Gastroesophageal sphincter (tissue), 4 donors: ENCODE results near the gene NRXN3. TPM values are rescaled to one million over a fixed set of nuclear protein-coding genes. Genes with fewer than 3 reads are reported as not detected.
"Not testable (repeated sequence)": the region's sequence is repeated elsewhere in the genome, so short reads cannot be mapped to it uniquely, and the experiment has no call there.

Source experiments
- ATAC-seq: fragments of 150-250 bp; one replicate; pipeline ENCODE4 v1.9.1; 2016; ENCODE audit warnings: mild to moderate bottlenecking, moderate library complexity
- H3K27ac ChIP-seq, 4 donors: fragments of 200-600 bp; sonication (generic) in 3 of 4; 1 replicate in 3 of 4; 2 replicates in 1 of 4; pipeline ENCODE4 v1.5.1; 2016 to 2019
- H3K27me3 ChIP-seq: fragments of 200-600 bp; sonication (generic); one replicate; pipeline ENCODE4 v1.5.1; 2019
- H3K36me3 ChIP-seq, 2 donors: fragments of 200-600 bp; sonication (generic); one replicate each; pipeline ENCODE4 v1.5.1; 2019; ENCODE audit warnings: control low read depth in 1 of 2
- H3K4me1 ChIP-seq, 3 donors: fragments of 200-600 bp; sonication (generic); 1 replicate in 2 of 3; 2 replicates in 1 of 3; pipeline ENCODE4 v1.5.1; 2016 to 2019; ENCODE audit warnings: control low read depth in 2 of 3
- H3K4me3 ChIP-seq, 2 donors: fragments of 200-600 bp; sonication (generic); one replicate each; pipeline ENCODE4 v1.5.1; 2019; ENCODE audit warnings: mild to moderate bottlenecking in 1 of 2, moderate library complexity in 1 of 2
- H3K9me3 ChIP-seq, 3 donors: fragments of 200-600 bp; sonication (generic); one replicate each; pipeline ENCODE4 v1.5.1; 2017 to 2019; ENCODE audit warnings: control low read depth in 2 of 3
- CTCF ChIP-seq, 4 experiments: fragments of 200-600 bp in 2 of 4; fragments of 450-650 bp in 2 of 4; sonication (generic) in 1 of 4; IDR thresholded peaks; one replicate each; pipeline ENCODE4 v1.5.1; 2017 to 2019; ENCODE audit warnings: antibody characterized with exemption in 4 of 4, mild to moderate bottlenecking in 2 of 4, moderate library complexity in 2 of 4
- EP300 ChIP-seq: sonication (generic); formaldehyde crosslinking; IDR thresholded peaks from one replicate; pipeline ENCODE4 v1.6.1; 2017; ENCODE audit warnings: antibody characterized with exemption, mild to moderate bottlenecking
- POLR2A ChIP-seq, 2 donors: fragments of 450-650 bp; IDR thresholded peaks; one replicate each; pipeline ENCODE4 v1.6.1; 2017; ENCODE audit warnings: antibody characterized with exemption in 2 of 2, mild to moderate bottlenecking in 2 of 2, moderate library complexity in 1 of 2
- POLR2AphosphoS5 ChIP-seq: sonication (generic); formaldehyde crosslinking; IDR thresholded peaks from one replicate; pipeline ENCODE4 v1.6.1; 2017; ENCODE audit warnings: antibody characterized with exemption
- whole genome bisulfite sequencing, 2 donors: methylation state at CpG; one replicate each; pipeline ENCODE4 v1.1.5; 2018; ENCODE audit warnings: low coverage in 1 of 2; 5-methylcytosine and 5-hydroxymethylcytosine counted together
- total RNA-seq, 4 donors: library from RNA; depleted of rRNA; stranded (reverse); fragments of >200 nt; gene quantifications; one replicate each; pipeline ENCODE4 v1.1.0, GENCODE V29; 2016

The NRXN3 gene
- total RNA-seq, 4 donors from 2014 or later: 74.2 to 192 (median 98.2) TPM

GRCh38 chr14:79018836-79019235 is 848.7 kb downstream of the NRXN3 start:
- H3K27me3 ChIP-seq: no peaks in the 10 kb centered on the region
- ATAC-seq: no peak
- no peak overlapping the region for H3K27ac ChIP-seq
- no peaks in the 10 kb centered on the region for H3K36me3 ChIP-seq
- no peaks in the 10 kb centered on the region for H3K9me3 ChIP-seq
- TF ChIP-seq POLR2A (IDR thresholded peaks at IDR 0.05): no peak
- no peak for TF ChIP-seq POLR2AphosphoS5
- no peak for TF ChIP-seq CTCF (IDR thresholded peaks at IDR 0.05)
- no peak for TF ChIP-seq EP300
- H3K4me1 ChIP-seq: peaks cover 0 to 4% (median 0%) of the 10 kb centered on the region in 3 donors
- H3K4me3 ChIP-seq: no peak overlapping the region
- WGBS, 2 donors: 17 to 37% methylated on average over 1 to 2 of the region's 2 CpGs

GRCh38 chr14:79019898-79020297 is 849.7 kb downstream of the NRXN3 start:
- H3K27me3 ChIP-seq, H3K9me3 ChIP-seq, ATAC-seq, H3K27ac ChIP-seq, H3K4me1 ChIP-seq, H3K36me3 ChIP-seq, H3K4me3 ChIP-seq: not testable (repeated sequence)
- WGBS, 2 donors: 50 to 83% methylated on average over 1 of the region's 1 CpG

GRCh38 chr14:79021766-79022165 is 851.6 kb downstream of the NRXN3 start:
- H3K9me3 ChIP-seq: peaks cover 0 to 8% (median 0%) of the 10 kb centered on the region in 3 donors
- TF ChIP-seq POLR2A (IDR thresholded peaks at IDR 0.05) (no peak), CTCF (IDR thresholded peaks at IDR 0.05) (no peak), EP300 (no peak), POLR2AphosphoS5 (no peak)
- H3K4me3 ChIP-seq: no peak overlapping the region
- 85 to 90% methylated on average over 1 of the region's 1 CpG for WGBS, 2 donors
- H3K4me1 ChIP-seq: no peaks in the 10 kb centered on the region
- H3K27ac ChIP-seq: no peak overlapping the region
- no peaks in the 10 kb centered on the region for H3K36me3 ChIP-seq
- no peak for ATAC-seq
- H3K27me3 ChIP-seq: no peaks in the 10 kb centered on the region

GRCh38 chr14:79027138-79027537 is 857.0 kb downstream of the NRXN3 start:
- H3K27ac ChIP-seq: no peak overlapping the region
- H3K9me3 ChIP-seq: peaks cover 0 to 8% (median 0%) of the 10 kb centered on the region in 3 donors
- ATAC-seq: no peak
- TF ChIP-seq CTCF (IDR thresholded peaks at IDR 0.05): no peak
- no peak for TF ChIP-seq POLR2A (IDR thresholded peaks at IDR 0.05)
- no peak for TF ChIP-seq EP300
- TF ChIP-seq POLR2AphosphoS5: no peak
- no peaks in the 10 kb centered on the region for H3K36me3 ChIP-seq
- H3K4me1 ChIP-seq: peaks cover 0 to 3% (median 0%) of the 10 kb centered on the region in 3 donors
- H3K4me3 ChIP-seq: no peak overlapping the region
- 71 to 74% methylated on average over 3 of the region's 3 CpGs for WGBS, 2 donors
- H3K27me3 ChIP-seq: no peaks in the 10 kb centered on the region

- WGBS, 2 donors: 47 to 84% methylated on average over 3 of the region's 3 CpGs
- Histone ChIP-seq H3K27me3 (no peaks in the 10 kb centered on the region), H3K9me3 (peaks cover 0 to 8% (median 0%) of the 10 kb centered on the region in 3 donors), H3K36me3 (no peaks in the 10 kb centered on the region), H3K4me1 (peaks cover 0 to 8% (median 0%) of the 10 kb centered on the region in 3 donors), H3K27ac (no peak overlapping the region), H3K4me3 (no peak overlapping the region)
- TF ChIP-seq EP300: no peak
- no peak for TF ChIP-seq CTCF (IDR thresholded peaks at IDR 0.05)
- no peak for TF ChIP-seq POLR2AphosphoS5
- no peak for TF ChIP-seq POLR2A (IDR thresholded peaks at IDR 0.05)
- no peak for ATAC-seq
Measured at GRCh38 chr14:79028281-79028680, 858.1 kb downstream of the NRXN3 start.
